ENCODE results near the gene IRX2. TPM values are rescaled to one million over a fixed set of nuclear protein-coding genes. Genes with fewer than 3 reads are reported as not detected.

The IRX2 gene
- total RNA-seq, 1 donor from 2014 or later: 3.7 TPM

- peak in 1 of 2 donors; percentile 43 for DNase-seq (ENCODE audit: extremely low spot score in 2 of 2)
- H3K9me3 ChIP-seq: no peaks in the 10 kb centered on the region
- H3K27me3 ChIP-seq: peaks cover 9% of the 10 kb centered on the region
- no peak overlapping the region for H3K27ac ChIP-seq
- peaks cover 14% of the 10 kb centered on the region for H3K4me1 ChIP-seq
- intact Hi-C loops (cut with DNase I): no loop called here
- no peak for TF ChIP-seq POLR2A (IDR thresholded peaks at IDR 0.05)
- TF ChIP-seq POLR2AphosphoS5 (IDR thresholded peaks at IDR 0.05; ENCODE audit: insufficient read depth in 1 of 2, low read depth in 1 of 2): no peak
- TF ChIP-seq, protein P1, sequence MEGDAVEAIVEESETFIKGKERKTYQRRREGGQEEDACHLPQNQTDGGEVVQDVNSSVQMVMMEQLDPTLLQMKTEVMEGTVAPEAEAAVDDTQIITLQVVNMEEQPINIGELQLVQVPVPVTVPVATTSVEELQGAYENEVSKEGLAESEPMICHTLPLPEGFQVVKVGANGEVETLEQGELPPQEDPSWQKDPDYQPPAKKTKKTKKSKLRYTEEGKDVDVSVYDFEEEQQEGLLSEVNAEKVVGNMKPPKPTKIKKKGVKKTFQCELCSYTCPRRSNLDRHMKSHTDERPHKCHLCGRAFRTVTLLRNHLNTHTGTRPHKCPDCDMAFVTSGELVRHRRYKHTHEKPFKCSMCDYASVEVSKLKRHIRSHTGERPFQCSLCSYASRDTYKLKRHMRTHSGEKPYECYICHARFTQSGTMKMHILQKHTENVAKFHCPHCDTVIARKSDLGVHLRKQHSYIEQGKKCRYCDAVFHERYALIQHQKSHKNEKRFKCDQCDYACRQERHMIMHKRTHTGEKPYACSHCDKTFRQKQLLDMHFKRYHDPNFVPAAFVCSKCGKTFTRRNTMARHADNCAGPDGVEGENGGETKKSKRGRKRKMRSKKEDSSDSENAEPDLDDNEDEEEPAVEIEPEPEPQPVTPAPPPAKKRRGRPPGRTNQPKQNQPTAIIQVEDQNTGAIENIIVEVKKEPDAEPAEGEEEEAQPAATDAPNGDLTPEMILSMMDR (IDR thresholded peaks at IDR 0.05): no peak
- H3K36me3 ChIP-seq: no peaks in the 10 kb centered on the region
- no peak overlapping the region for H3K4me3 ChIP-seq
Measured at GRCh38 chr5:2741956-2742355, 9.5 kb downstream of the IRX2 start.

DNA sequence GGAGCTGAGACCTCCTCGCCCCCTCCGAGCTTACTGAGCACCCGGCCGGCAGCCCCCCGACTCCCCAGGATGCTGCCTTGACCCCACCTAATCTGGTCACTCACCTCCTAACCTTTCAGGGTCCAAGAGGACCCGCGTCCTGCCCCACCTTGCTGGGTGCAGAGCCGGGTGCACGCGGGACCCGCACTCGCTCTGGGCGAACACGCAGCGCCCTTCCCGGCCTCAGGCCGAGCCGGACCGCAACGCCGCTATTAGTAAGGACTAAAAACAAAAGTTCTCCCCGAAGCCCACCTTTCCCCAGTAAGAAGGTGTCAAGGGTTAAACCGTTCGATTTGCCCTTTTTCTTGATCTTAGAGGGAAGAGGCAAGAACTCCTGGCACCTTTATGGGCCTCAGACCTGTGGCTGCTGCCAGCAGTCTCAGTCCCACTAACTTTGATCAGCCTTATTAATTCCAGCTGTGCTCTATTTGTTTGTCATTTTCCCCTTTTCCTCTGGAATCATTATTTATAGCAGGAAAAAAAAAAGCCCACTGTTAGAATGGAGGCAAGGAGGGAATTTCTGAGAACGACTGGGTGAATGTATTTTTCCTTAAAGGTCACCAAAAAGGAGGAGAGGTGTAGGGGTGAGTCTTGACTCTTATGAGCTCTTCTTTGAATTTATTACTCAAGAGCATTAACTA is 10.5 kb downstream of the IRX2 start:
- Histone ChIP-seq H3K27me3 (peaks cover 9% of the 10 kb centered on the region), H3K9me3 (no peaks in the 10 kb centered on the region), H3K36me3 (no peaks in the 10 kb centered on the region), H3K4me3 (no peak overlapping the region), H3K4me1 (peaks cover 14% of the 10 kb centered on the region), H3K27ac (no peak overlapping the region)
- DNase-seq (ENCODE audit: extremely low spot score in 2 of 2): peak in 1 of 2 donors; percentile 34
- intact Hi-C loops (cut with DNase I): no loop called here
- TF ChIP-seq, protein P1 (IDR thresholded peaks at IDR 0.05): no peak
- TF ChIP-seq POLR2A (IDR thresholded peaks at IDR 0.05): no peak
- TF ChIP-seq POLR2AphosphoS5 (IDR thresholded peaks at IDR 0.05; ENCODE audit: insufficient read depth in 1 of 2, low read depth in 1 of 2): no peak

DNA sequence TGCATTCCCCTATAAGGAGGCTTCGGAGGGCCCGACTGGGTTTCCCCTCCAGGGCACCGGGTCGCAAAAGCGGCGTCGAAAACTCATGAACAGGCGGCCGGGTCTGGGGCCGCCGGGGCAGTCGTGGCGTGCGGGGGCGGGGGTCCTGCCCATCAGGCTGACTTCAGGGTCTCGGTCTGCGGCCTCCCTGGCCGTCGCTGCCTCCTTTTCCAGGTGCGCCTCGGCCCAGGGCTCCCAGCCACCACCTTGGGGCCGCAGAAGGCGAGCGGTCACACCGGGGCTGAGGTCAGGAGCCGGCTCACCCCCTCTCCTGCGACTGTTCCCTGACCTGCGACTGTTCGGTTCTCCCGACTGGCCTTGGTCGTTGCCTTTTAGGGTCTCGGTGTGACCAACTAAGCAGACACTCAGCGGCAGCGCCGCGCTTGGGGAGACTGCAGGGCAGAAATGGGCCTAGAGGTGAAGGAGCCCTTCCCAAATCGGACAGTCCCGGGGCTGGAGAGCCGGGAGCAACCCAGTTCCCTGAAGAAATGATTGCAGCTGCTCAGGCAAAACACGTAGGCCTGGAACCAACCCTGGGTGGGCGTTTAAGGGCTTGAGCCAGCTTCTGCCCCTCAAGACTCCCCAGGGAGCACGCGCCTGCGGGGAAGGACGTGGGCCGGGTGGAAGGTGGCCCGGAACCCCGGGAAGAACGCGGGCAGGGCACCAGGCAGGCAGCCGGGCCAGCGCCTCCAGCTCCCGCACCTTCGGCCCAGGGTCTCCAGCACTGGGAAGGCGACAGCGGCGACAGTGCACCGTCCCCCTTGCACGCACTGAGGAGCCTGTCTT is 11.2 kb downstream of the IRX2 start:
- Histone ChIP-seq H3K4me1 (peaks cover 14% of the 10 kb centered on the region), H3K9me3 (no peaks in the 10 kb centered on the region), H3K36me3 (no peaks in the 10 kb centered on the region), H3K4me3 (peak overlapping the region; percentile 40 to 48), H3K27me3 (peaks cover 9% of the 10 kb centered on the region), H3K27ac (no peak overlapping the region)
- intact Hi-C loops (cut with DNase I): no loop called here
- no peak for TF ChIP-seq POLR2AphosphoS5 (IDR thresholded peaks at IDR 0.05; ENCODE audit: insufficient read depth in 1 of 2, low read depth in 1 of 2)
- DNase-seq (ENCODE audit: extremely low spot score in 2 of 2): peak in 1 of 2 donors; percentile 79

DNA sequence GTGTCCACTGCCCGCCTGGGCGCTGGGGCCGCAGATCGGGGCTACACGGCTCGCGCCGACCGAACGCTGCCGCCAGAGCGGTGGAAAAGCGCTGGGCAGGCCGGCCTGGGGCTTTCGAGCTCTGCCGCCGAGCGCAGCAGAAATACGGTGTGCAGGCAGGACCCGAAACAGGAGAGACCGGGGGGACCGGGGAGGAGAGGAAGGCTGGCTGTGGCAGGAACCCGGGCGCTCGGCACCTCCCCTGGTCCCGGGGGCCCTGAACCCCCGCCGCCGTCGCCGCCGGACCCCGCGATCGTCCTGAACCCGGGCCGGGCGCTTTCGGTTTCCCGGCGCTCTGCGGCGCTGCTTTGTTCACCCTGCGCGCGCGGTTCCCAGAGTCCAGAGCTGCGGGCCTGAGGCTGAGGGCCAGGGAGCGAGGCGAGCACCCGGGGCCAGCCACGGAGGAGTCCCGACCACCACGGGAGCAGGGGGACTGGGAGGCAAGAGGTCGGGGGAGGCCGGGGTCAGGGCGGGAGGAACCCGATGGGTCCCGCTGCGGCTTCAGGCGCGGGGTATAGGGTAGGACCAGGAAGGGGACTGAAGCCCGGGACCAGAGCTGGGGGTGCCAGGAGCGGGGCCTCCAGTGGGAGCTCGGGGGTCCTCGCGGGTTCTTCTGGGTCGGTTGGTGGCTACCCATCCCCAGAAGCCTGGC is 12.0 kb downstream of the IRX2 start:
- H3K36me3 ChIP-seq: no peaks in the 10 kb centered on the region
- no peak for DNase-seq (ENCODE audit: extremely low spot score in 2 of 2)
- peaks cover 14% of the 10 kb centered on the region for H3K4me1 ChIP-seq
- intact Hi-C loops (cut with DNase I): no loop called here
- no peaks in the 10 kb centered on the region for H3K9me3 ChIP-seq
- H3K27me3 ChIP-seq: peaks cover 9% of the 10 kb centered on the region
- peak overlapping the region; percentile 40 to 48 for H3K4me3 ChIP-seq
- TF ChIP-seq, protein P1 (IDR thresholded peaks at IDR 0.05): no peak
- TF ChIP-seq POLR2A (IDR thresholded peaks at IDR 0.05) (no peak), POLR2AphosphoS5 (IDR thresholded peaks at IDR 0.05; ENCODE audit: insufficient read depth in 1 of 2, low read depth in 1 of 2) (no peak)
- no peak overlapping the region for H3K27ac ChIP-seq

- H3K27me3 ChIP-seq: peaks cover 9% of the 10 kb centered on the region
- TF ChIP-seq POLR2A (IDR thresholded peaks at IDR 0.05): no peak
- TF ChIP-seq, protein P1 (IDR thresholded peaks at IDR 0.05): no peak
- TF ChIP-seq POLR2AphosphoS5 (IDR thresholded peaks at IDR 0.05; ENCODE audit: insufficient read depth in 1 of 2, low read depth in 1 of 2): no peak
- intact Hi-C loops (cut with DNase I): no loop called here
- H3K4me3 ChIP-seq: peak overlapping the region; percentile 40 to 48
- peaks cover 14% of the 10 kb centered on the region for H3K4me1 ChIP-seq
- H3K27ac ChIP-seq: no peak overlapping the region
- DNase-seq (ENCODE audit: extremely low spot score in 2 of 2): no peak
- no peaks in the 10 kb centered on the region for H3K36me3 ChIP-seq
- H3K9me3 ChIP-seq: no peaks in the 10 kb centered on the region
Measured at GRCh38 chr5:2738700-2739359, 12.6 kb downstream of the IRX2 start.

All from vagina (tissue), 2 donors.